Prostate gland (tissue), 2 donors: Measurements from ENCODE around the gene UROS.

Source experiments
- CTCF ChIP-seq, 4 experiments: fragments of 200-600 bp in 2 of 4; fragments of 450-650 bp in 2 of 4; sonication (generic) in 2 of 4; IDR thresholded peaks; 1 replicate in 3 of 4; 2 replicates in 1 of 4; pipeline ENCODE4 v1.5.1; 2016 to 2019; ENCODE audit warnings: antibody characterized with exemption in 4 of 4, mild to moderate bottlenecking in 2 of 4, moderate library complexity in 2 of 4
- POLR2A ChIP-seq: fragments of 450-650 bp; IDR thresholded peaks from one replicate; pipeline ENCODE4 v1.6.1; 2016; ENCODE audit warnings: antibody characterized with exemption, mild to moderate bottlenecking
- POLR2AphosphoS5 ChIP-seq: sonication (generic); formaldehyde crosslinking; IDR thresholded peaks from one replicate; pipeline ENCODE4 v1.6.1; 2017; ENCODE audit warnings: antibody characterized with exemption

- TF ChIP-seq POLR2AphosphoS5, result no peak
- TF ChIP-seq POLR2A, result no peak
- TF ChIP-seq CTCF (IDR thresholded peaks at IDR 0.05), result no peak
These were observed 17.9 kb upstream of the UROS start for GRCh38 chr10:125840955-125841354.
